Ishikawa (cell line): ENCODE data around the gene RBBP9.

Source experiments
- CEBPB ChIP-seq: IDR thresholded peaks from 2 replicates; pipeline ENCODE4 v1.6.1; 2012
- CREB1 ChIP-seq: IDR thresholded peaks from 2 replicates; pipeline ENCODE4 v1.6.1; 2012; ENCODE audit warnings: low read depth
- EGR1 ChIP-seq: IDR thresholded peaks from 2 replicates; pipeline ENCODE4 v1.6.1; 2012
- EP300 ChIP-seq: IDR thresholded peaks from 2 replicates; pipeline ENCODE4 v1.6.1; 2012; ENCODE audit warnings: borderline replicate concordance
- FOXM1 ChIP-seq: IDR thresholded peaks from 2 replicates; pipeline ENCODE4 v1.6.1; 2012; ENCODE audit warnings: low read depth, borderline replicate concordance
- MAX ChIP-seq: IDR thresholded peaks from 2 replicates; pipeline ENCODE4 v1.6.1; 2012
- NFIC ChIP-seq: IDR thresholded peaks from 2 replicates; pipeline ENCODE4 v1.6.1; 2012
- RAD21 ChIP-seq: IDR thresholded peaks from 2 replicates; pipeline ENCODE4 v1.6.1; 2012; ENCODE audit warnings: low read depth
- TAF1 ChIP-seq: IDR thresholded peaks from 2 replicates; pipeline ENCODE4 v1.6.1; 2012; ENCODE audit warnings: low read depth, mild to moderate bottlenecking
- TCF12 ChIP-seq: IDR thresholded peaks from 2 replicates; pipeline ENCODE4 v1.6.1; 2012; ENCODE audit warnings: low read depth
- TEAD4 ChIP-seq: IDR thresholded peaks from 2 replicates; pipeline ENCODE4 v1.6.1; 2012
- USF1 ChIP-seq: IDR thresholded peaks from 2 replicates; pipeline ENCODE4 v1.6.1; 2012
- YY1 ChIP-seq: IDR thresholded peaks from 2 replicates; pipeline ENCODE4 v1.6.1; 2012; ENCODE audit warnings: low read depth
- ZBTB7A ChIP-seq: IDR thresholded peaks from 2 replicates; pipeline ENCODE4 v1.6.1; 2012; ENCODE audit warnings: low read depth
- TF ChIP-seq, protein P1 (sequence below): IDR thresholded peaks from 2 replicates; pipeline ENCODE4 v1.6.1; 2012; ENCODE audit warnings: low read depth, mild to moderate bottlenecking

The RBBP9 gene

GRCh38 chr20:18466894-18467730 lies 29.9 kb downstream of the RBBP9 start, which contains the start of the genes DZANK1 and POLR3F:
Gene DZANK1 (minus strand): TSS chr20:18467030. CDS start chr20:18465358, 1,672 bp downstream.
Gene POLR3F (plus strand): TSS chr20:18467390. CDS start chr20:18467507, 117 bp downstream.
- TF ChIP-seq, protein P1, sequence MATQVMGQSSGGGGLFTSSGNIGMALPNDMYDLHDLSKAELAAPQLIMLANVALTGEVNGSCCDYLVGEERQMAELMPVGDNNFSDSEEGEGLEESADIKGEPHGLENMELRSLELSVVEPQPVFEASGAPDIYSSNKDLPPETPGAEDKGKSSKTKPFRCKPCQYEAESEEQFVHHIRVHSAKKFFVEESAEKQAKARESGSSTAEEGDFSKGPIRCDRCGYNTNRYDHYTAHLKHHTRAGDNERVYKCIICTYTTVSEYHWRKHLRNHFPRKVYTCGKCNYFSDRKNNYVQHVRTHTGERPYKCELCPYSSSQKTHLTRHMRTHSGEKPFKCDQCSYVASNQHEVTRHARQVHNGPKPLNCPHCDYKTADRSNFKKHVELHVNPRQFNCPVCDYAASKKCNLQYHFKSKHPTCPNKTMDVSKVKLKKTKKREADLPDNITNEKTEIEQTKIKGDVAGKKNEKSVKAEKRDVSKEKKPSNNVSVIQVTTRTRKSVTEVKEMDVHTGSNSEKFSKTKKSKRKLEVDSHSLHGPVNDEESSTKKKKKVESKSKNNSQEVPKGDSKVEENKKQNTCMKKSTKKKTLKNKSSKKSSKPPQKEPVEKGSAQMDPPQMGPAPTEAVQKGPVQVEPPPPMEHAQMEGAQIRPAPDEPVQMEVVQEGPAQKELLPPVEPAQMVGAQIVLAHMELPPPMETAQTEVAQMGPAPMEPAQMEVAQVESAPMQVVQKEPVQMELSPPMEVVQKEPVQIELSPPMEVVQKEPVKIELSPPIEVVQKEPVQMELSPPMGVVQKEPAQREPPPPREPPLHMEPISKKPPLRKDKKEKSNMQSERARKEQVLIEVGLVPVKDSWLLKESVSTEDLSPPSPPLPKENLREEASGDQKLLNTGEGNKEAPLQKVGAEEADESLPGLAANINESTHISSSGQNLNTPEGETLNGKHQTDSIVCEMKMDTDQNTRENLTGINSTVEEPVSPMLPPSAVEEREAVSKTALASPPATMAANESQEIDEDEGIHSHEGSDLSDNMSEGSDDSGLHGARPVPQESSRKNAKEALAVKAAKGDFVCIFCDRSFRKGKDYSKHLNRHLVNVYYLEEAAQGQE: no peak
- TF ChIP-seq EP300 (no peak), USF1 (0 out of 2 replicates have a peak, but pooled peaks have one; percentile 21), ZBTB7A (no peak; the same call in 1 of the 2 replicates), YY1 (peak; percentile 34; the same call in 1 of the 2 replicates), MAX (peak; percentile 72), TCF12 (peak; percentile 46; the same call in 1 of the 2 replicates), CREB1 (no peak), TEAD4 (0 out of 2 replicates have a peak, but pooled peaks have one; percentile 17), EGR1 (no peak), TAF1 (peak; percentile 59; the same call in 1 of the 2 replicates), FOXM1 (peak; percentile 25; the same call in 1 of the 2 replicates), CEBPB (no peak), NFIC (no peak), RAD21 (no peak)

- TF ChIP-seq MAX: no peak
- peak; percentile 42; the same call in 1 of the 2 replicates for TF ChIP-seq ZBTB7A
- no peak for TF ChIP-seq EGR1
- TF ChIP-seq YY1: no peak
These were observed 30.5 kb downstream of the RBBP9 start for GRCh38 chr20:18466574-18466893.

DNA sequence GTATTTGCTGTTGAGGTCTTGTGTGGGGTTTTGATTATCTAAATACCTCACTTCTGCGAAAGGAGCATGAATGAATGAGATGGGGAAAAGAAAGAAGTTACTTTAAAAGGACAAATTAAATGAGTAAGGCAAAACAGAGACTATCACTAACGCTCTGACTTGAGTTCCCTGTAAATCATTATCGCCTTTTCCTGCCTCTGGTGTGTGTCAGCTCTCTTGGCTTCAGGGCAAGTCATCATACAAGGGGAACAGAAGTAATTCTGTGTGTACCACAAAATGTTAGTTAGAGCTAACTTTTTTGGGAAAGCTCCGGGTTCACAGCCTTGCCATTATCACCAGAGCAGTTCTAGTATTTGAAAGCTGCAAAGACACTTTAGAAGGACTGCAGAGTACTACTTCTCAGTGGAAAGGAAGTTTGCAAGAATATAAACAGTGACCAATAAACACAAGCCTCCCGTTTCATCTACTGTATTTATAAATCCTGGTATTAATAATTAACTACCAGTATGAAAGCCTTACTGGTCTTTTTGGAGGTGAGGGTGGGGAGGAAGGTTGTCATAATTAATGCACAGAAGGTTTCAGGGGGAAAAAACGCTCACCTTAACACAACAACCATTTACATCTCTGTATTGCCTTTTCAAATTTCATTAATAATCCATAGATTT lies 31.4 kb downstream of the RBBP9 start:
- no peak for TF ChIP-seq TEAD4
- TF ChIP-seq FOXM1: no peak
- TF ChIP-seq RAD21: no peak
- no peak for TF ChIP-seq TCF12
- no peak for TF ChIP-seq ZBTB7A
- TF ChIP-seq TAF1: no peak
- no peak for TF ChIP-seq NFIC
- TF ChIP-seq USF1: no peak
- TF ChIP-seq CREB1: no peak
- no peak for TF ChIP-seq YY1

GRCh38 chr20:18456600-18456999 lies 40.4 kb downstream of the RBBP9 start:
- TF ChIP-seq RAD21: no peak
- TF ChIP-seq EP300: no peak
- no peak for TF ChIP-seq TCF12
- TF ChIP-seq CREB1: no peak
- no peak for TF ChIP-seq CEBPB
- TF ChIP-seq ZBTB7A: no peak
- TF ChIP-seq, protein P1: no peak
- TF ChIP-seq TAF1: no peak
- TF ChIP-seq EGR1: no peak
- no peak for TF ChIP-seq MAX

DNA sequence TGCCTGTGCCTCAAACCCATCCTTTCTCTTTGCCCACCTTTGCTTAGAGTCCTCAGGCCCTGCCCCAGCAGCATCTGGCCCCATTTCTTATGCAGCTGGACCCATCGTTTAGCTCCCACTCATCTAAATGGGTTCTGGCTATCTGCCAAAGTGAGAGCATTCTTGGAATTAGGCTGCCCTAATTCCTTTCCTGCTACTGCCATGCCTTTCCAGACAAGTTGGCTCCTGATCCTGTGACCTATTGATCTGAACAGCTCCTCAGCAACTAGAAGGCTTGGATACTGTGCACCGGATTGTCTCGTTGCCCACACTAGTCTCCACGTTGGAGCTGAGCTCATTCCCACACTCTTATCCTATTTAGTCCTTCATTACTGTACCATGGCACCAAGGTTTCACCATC lies 53.1 kb downstream of the RBBP9 start:
- TF ChIP-seq NFIC (0 out of 2 replicates have a peak, but pooled peaks have one; percentile 45), EP300 (no peak), TEAD4 (0 out of 2 replicates have a peak, but pooled peaks have one; percentile 28)
- TF ChIP-seq, protein P1: no peak
